Activated B cell treated with CpG ODN at 0.5 μM for 24 hours (primary cell): ENCODE results near the gene COL4A3. TPM values are rescaled to one million over a fixed set of nuclear protein-coding genes. Genes with fewer than 3 reads are reported as not detected.

Source experiments
- ATAC-seq: fragments of 200-7000 bp; cut with Tn5 transposase; one replicate; pipeline ENCODE4 v1.10.0; 2021; ENCODE audit warnings: low read depth, mild to moderate bottlenecking, moderate library complexity
- CTCF ChIA-PET: fragments of 350-600 bp; sonication (Branson Sonifier 250); formaldehyde crosslinking; loops from one replicate; lab custom pipeline; 2021; ENCODE audit warnings: antibody characterized with exemption; lab: Charles Lee
- POLR2A ChIA-PET: fragments of 350-600 bp; sonication (Branson Sonifier 250); formaldehyde crosslinking; loops from one replicate; lab custom pipeline; 2021; ENCODE audit warnings: antibody characterized with exemption; lab: Charles Lee
- DNase-seq: peaks from one replicate; pipeline ENCODE4 v3.0.0; 2022
- H3K27ac Mint-ChIP-seq: one replicate; pipeline ENCODE4 v1.8.0; 2020; ENCODE audit warnings: mixed read lengths
- H3K27me3 Mint-ChIP-seq: one replicate; pipeline ENCODE4 v1.8.0; 2021; ENCODE audit warnings: mixed read lengths
- H3K36me3 Mint-ChIP-seq: one replicate; pipeline ENCODE4 v1.8.0; 2021; ENCODE audit warnings: low read depth, mixed read lengths
- H3K4me1 Mint-ChIP-seq: one replicate; pipeline ENCODE4 v1.8.0; 2021; ENCODE audit warnings: mixed read lengths
- H3K4me3 Mint-ChIP-seq: one replicate; pipeline ENCODE4 v1.8.0; 2020; ENCODE audit warnings: mild to moderate bottlenecking, mixed read lengths
- H3K9me3 Mint-ChIP-seq: one replicate; pipeline ENCODE4 v1.8.0; 2020; ENCODE audit warnings: mixed read lengths
- CTCF ChIP-seq: fragments of 200-600 bp; IDR thresholded peaks from one replicate; pipeline ENCODE4 v1.8.0; 2022; ENCODE audit warnings: antibody characterized with exemption, mild to moderate bottlenecking
- intact Hi-C: fragments of 100-400 bp; cut with micrococcal nuclease; formaldehyde crosslinking; loops from one replicate; pipeline ENCODE4 v1.15.1; 2024
- total RNA-seq: library from RNA; stranded (reverse); gene quantifications from 2 replicates; pipeline ENCODE4 v1.2.3, GENCODE V29; 2022

The COL4A3 gene
- total RNA-seq, 1 donor from 2014 or later = 18.3 TPM

DNA sequence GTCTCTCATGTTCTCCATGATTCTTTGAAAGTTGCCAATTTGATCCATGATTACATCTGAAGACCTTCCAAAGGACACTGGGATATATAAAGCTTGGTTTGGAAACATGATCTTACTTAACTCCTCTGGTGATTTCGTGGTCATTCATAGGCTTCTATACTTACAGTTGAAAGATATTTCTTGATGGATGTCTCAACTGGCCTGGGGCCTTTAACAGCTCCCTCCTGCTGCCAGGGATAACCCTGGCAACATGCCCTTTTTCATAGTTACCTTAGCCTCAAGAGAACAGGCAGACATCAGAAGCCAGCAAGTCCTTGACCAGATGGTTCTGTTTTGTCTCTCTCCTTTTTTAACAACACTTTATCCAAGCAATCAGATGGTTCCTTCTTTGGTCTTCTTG lies 137.1 kb downstream of the COL4A3 start:
- no peak overlapping the region for H3K27ac Mint-ChIP-seq
- ATAC-seq (no peak), DNase-seq (no peak)
- TF ChIP-seq CTCF = no peak
- ChIA-PET CTCF (interaction anchor here (1.7 kb wide), 1 partner anchor 464 kb away, joined by 4 read pairs; no protein-coding TSS in a partner anchor), POLR2A (no interaction called here)
- no peaks in the 10 kb centered on the region for H3K9me3 Mint-ChIP-seq
- no peaks in the 10 kb centered on the region for H3K4me1 Mint-ChIP-seq
- H3K36me3 Mint-ChIP-seq = peaks cover 53% of the 10 kb centered on the region
- intact Hi-C loops = no loop called here
- no peak overlapping the region for H3K4me3 Mint-ChIP-seq
- no peaks in the 10 kb centered on the region for H3K27me3 Mint-ChIP-seq

- Mint-ChIP-seq H3K4me1 (no peaks in the 10 kb centered on the region), H3K4me3 (no peak overlapping the region), H3K27me3 (no peaks in the 10 kb centered on the region), H3K36me3 (peaks cover 42% of the 10 kb centered on the region), H3K9me3 (no peaks in the 10 kb centered on the region), H3K27ac (no peak overlapping the region)
- no peak for ATAC-seq
- DNase-seq = no peak
- ChIA-PET POLR2A (no interaction called here), CTCF (no interaction called here)
- no peak for TF ChIP-seq CTCF
- intact Hi-C loops = no loop called here
These were observed 144.4 kb downstream of the COL4A3 start for GRCh38 chr2:227308784-227309183.

DNA sequence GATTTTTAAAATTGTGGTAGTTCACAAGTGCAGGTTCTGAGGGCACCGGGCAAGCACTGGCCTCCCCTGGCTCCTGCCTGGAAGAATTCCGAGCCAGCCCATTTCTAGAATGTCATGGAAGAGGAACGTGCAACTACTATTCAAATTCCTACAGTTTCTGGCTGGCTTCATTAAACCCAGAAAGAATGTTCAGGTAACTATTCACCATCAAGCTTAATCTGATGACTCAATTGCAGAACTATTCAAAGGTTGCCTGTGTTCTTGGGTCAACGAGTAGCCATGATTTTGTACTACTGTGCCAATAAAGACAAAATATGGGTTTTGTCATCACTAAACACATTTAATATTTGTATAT lies 146.3 kb downstream of the COL4A3 start:
- intact Hi-C loops = no loop called here
- Mint-ChIP-seq H3K4me3 (no peak overlapping the region), H3K27ac (no peak overlapping the region), H3K9me3 (no peaks in the 10 kb centered on the region), H3K27me3 (no peaks in the 10 kb centered on the region), H3K36me3 (peaks cover 32% of the 10 kb centered on the region), H3K4me1 (no peaks in the 10 kb centered on the region)
- TF ChIP-seq CTCF = no peak
- CTCF ChIA-PET = no interaction called here
- POLR2A ChIA-PET = no interaction called here
- ATAC-seq (no peak), DNase-seq (no peak)

DNA sequence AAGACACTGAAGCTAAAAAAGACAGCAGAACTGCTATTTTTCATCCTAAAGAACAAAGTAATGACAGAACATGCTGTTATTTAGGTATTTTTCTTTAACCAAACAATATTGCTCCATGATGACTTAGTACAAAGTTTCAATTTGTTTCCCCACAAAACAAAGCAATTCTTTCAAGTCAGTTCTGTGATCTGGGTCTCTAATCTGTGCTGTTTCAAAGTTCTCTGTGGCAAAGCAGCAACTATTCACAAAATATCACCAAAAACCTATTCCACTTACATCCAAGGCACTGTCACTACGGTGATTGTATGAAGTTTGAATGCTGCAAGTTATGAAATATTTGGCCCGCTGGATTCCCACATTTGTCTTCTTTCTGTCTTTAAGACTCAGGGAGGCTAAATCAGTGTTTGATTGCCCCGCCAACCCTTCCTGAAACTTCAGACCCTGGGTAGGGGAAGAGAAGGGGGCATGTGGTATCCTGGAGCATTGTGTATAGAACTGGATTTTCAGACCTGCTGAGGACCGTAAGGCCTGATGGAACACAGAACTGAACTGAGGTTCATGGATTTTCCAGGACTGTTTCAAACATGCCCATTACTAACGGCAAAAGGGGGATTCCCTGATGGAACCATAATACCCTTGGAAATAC lies 147.6 kb downstream of the COL4A3 start:
- no peaks in the 10 kb centered on the region for H3K4me1 Mint-ChIP-seq
- no peaks in the 10 kb centered on the region for H3K27me3 Mint-ChIP-seq
- ATAC-seq (no peak), DNase-seq (no peak)
- ChIA-PET POLR2A (no interaction called here), CTCF (no interaction called here)
- intact Hi-C loops = no loop called here
- no peak overlapping the region for H3K27ac Mint-ChIP-seq
- H3K9me3 Mint-ChIP-seq = no peaks in the 10 kb centered on the region
- H3K4me3 Mint-ChIP-seq = no peak overlapping the region
- peaks cover 25% of the 10 kb centered on the region for H3K36me3 Mint-ChIP-seq
- TF ChIP-seq CTCF = no peak

DNA sequence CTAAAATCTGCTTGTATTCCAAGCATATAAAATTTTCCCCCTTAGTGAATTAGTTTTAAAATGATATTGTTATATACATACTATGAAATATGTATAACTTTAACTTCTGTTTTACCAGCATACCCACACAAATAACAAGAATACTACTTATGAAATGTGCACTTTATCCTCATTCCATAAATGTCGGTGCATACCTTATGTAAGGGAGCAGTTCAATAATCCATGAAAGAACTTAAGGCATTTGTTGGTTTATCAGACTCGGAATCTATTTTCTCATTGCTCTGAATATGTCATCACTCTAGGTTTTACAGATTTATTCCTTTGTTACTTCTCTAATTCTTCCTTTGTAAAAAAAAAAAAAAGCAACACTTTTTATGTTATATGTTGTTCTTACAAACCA lies 148.2 kb downstream of the COL4A3 start:
- DNase-seq = no peak
- no peak overlapping the region for H3K4me3 Mint-ChIP-seq
- intact Hi-C loops = no loop called here
- ChIA-PET POLR2A (no interaction called here), CTCF (no interaction called here)
- no peak for ATAC-seq
- H3K36me3 Mint-ChIP-seq = peaks cover 22% of the 10 kb centered on the region
- H3K4me1 Mint-ChIP-seq = no peaks in the 10 kb centered on the region
- H3K27me3 Mint-ChIP-seq = no peaks in the 10 kb centered on the region
- H3K9me3 Mint-ChIP-seq = peaks cover under 1% of the 10 kb centered on the region
- H3K27ac Mint-ChIP-seq = no peak overlapping the region
- no peak for TF ChIP-seq CTCF
